Neural progenitor cell (in vitro differentiated cells): Measurements from ENCODE around the gene DEPDC1.

ENCODE experiments used
- EZH2 ChIP-seq: fragments of 200-600 bp; sonication (generic); IDR thresholded peaks from 2 replicates; pipeline ENCODE4 v1.6.1; 2017; ENCODE audit warnings: antibody characterized with exemption, mild to moderate bottlenecking, moderate library complexity
- TF ChIP-seq, protein P1 (sequence below): fragments of 200-600 bp; sonication (generic); IDR thresholded peaks from 2 replicates; pipeline ENCODE4 v1.5.1; 2017; ENCODE audit warnings: antibody characterized with exemption, mild to moderate bottlenecking

DNA sequence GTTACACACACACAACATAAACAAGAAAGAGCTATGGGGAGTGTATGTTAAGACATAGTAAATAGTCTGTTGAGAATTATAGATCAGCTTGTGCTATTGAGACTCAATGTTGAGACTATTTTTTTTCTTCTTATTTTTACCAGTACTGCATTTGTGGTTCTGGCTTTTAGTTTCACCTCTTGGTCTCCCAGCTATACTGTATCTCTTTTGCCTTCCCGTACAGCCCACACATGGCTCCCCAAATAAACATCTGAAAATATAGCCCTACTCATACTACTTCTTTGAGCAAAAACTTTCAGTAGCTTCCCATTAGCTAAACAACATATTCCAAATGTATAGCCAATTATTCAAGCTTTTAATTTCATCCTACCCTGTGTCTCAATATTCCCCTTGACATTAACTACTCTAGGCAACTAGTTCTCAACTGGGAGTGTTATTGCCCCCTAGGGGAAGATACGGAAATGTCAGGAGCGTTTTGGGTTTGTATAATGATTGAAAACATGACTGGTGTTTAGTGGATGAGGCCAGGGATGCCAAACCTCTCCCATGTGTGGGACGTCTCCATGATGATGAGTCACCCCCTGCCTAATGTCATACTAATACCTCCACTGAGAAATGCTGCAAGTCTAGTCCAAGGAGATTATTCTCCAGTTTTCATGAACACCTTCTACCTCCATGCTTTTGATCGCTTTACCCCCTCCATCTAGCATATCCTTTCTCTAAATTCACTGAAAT, 53.9 kb downstream of the DEPDC1 start:
- TF ChIP-seq, protein P1, sequence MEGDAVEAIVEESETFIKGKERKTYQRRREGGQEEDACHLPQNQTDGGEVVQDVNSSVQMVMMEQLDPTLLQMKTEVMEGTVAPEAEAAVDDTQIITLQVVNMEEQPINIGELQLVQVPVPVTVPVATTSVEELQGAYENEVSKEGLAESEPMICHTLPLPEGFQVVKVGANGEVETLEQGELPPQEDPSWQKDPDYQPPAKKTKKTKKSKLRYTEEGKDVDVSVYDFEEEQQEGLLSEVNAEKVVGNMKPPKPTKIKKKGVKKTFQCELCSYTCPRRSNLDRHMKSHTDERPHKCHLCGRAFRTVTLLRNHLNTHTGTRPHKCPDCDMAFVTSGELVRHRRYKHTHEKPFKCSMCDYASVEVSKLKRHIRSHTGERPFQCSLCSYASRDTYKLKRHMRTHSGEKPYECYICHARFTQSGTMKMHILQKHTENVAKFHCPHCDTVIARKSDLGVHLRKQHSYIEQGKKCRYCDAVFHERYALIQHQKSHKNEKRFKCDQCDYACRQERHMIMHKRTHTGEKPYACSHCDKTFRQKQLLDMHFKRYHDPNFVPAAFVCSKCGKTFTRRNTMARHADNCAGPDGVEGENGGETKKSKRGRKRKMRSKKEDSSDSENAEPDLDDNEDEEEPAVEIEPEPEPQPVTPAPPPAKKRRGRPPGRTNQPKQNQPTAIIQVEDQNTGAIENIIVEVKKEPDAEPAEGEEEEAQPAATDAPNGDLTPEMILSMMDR: peak; percentile 78
- no peak for TF ChIP-seq EZH2
